GM13977 (cell line): ENCODE results near the gene RAB1B.
"Not testable (repeated sequence)": the region's sequence is repeated elsewhere in the genome, so short reads cannot be mapped to it uniquely, and the experiment has no call there.

Experiments
- DNase-seq: peaks from one replicate; pipeline ENCODE4 v3.0.0; 2012; ENCODE audit warnings: low spot score
- in situ Hi-C: fragments of 300-500 bp; cut with MboI; formaldehyde crosslinking; loops from one replicate; pipeline ENCODE4 v1.12.0; 2022; ENCODE audit warnings: low sequenced_read_pairs, low pct_unique_long_range_greater_than_20kb, mixed read lengths, inconsistent platforms; ENCODE audit not compliant: unreplicated experiment
- TF ChIP-seq, protein P1 (sequence below): IDR thresholded peaks from 2 replicates; pipeline ENCODE4 v1.5.1; 2012; ENCODE audit warnings: mild to moderate bottlenecking, control low read depth; ENCODE audit not compliant: insufficient read depth; ENCODE audit errors: extremely low read depth, missing control alignments

RAB1B gene

DNA sequence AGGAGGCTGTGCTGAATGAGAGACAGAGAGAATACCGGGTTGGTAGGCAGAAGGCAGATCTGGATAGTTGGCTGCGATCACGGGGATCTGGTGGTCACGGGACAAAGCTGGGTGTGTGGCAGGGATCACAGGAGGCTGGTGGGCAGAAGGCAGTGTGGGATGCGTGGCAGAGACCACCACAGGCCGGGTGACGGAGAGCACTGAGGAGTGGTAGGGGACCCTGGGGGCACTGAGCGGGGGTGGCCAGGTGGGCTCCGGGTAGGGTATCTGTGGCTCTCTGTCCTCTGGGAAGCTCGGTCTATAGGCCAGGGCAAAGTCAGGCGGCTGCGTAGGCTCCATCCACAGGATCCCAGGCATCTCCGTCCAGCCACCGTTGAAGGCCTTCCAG lies 47.1 kb downstream of the RAB1B start:
- TF ChIP-seq, protein P1, sequence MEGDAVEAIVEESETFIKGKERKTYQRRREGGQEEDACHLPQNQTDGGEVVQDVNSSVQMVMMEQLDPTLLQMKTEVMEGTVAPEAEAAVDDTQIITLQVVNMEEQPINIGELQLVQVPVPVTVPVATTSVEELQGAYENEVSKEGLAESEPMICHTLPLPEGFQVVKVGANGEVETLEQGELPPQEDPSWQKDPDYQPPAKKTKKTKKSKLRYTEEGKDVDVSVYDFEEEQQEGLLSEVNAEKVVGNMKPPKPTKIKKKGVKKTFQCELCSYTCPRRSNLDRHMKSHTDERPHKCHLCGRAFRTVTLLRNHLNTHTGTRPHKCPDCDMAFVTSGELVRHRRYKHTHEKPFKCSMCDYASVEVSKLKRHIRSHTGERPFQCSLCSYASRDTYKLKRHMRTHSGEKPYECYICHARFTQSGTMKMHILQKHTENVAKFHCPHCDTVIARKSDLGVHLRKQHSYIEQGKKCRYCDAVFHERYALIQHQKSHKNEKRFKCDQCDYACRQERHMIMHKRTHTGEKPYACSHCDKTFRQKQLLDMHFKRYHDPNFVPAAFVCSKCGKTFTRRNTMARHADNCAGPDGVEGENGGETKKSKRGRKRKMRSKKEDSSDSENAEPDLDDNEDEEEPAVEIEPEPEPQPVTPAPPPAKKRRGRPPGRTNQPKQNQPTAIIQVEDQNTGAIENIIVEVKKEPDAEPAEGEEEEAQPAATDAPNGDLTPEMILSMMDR: no peak
- no peak for DNase-seq
- in situ Hi-C loops: no loop called here

DNA sequence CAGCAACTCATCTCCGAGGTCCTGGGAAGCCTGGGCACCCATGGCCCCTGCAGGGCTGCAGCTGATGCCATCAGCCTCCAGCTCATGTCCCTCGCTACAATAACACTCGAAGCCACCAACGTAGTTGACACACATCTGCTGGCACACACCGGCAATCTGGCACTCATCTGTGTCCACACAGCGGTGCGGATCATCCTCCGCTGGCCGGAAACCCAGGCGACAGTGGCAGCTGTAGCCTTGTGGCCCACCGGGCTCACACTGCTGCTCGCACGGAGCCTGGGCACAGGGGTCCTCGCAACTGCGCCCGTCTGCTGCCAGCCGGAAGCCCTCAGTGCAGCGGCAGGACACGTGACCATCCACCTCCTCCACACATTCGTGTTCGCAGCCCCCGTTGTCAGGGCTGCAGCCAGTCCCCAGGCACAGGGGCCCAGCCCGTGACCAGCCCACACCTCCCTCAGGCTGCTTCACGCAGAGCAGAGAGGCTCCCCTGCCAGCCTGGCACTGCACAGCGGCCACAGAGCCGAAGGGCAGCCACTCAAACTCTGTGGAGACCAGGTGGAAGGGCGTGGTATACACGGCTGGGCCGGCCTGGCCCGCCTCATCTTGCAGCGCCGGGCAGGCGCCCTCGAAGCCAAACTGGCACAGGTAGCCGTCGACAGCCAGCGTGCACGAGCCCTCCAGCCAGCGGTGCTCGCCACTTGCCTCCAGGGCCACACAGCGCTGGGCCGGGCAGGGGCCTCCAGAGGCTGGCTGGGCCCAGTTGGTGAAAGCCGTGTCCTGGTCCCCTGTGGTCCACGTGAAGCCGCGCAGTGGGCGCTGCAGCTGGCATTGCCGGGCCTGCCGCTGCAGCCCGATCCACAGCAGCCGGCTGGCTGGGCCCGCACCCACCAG lies 47.7 kb downstream of the RAB1B start:
- no peak for DNase-seq
- TF ChIP-seq, protein P1: no peak
- in situ Hi-C loops: no loop called here

DNA sequence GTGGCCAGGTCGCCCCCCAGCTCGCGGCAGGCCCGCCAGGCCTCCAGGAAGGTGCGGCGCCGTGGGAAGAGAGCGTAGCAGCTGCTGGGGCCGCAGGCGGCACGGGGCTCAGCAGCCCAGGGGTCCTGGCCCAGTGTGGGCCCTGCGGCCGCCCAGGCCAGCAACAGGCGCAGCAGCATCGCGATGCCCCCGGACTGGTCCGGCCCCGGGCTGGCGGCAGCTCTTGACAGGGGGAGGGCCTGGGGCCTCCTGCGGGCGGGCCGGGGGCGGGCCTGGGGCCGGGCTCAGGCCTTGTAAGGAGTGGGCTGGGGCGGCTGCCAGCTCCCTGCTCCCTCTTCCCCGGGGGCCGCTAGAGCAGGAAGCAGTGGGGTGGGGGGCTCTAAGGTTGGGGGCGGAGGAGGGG lies 48.4 kb downstream of the RAB1B start, which contains the start of gene CD248:
TSS of gene CD248 (minus strand) at position 196 of the 403 bp plus-strand sequence. CDS start at position 179, 17 bp downstream.
- in situ Hi-C loops: no loop called here
- DNase-seq: no peak
- TF ChIP-seq, protein P1: no peak

DNA sequence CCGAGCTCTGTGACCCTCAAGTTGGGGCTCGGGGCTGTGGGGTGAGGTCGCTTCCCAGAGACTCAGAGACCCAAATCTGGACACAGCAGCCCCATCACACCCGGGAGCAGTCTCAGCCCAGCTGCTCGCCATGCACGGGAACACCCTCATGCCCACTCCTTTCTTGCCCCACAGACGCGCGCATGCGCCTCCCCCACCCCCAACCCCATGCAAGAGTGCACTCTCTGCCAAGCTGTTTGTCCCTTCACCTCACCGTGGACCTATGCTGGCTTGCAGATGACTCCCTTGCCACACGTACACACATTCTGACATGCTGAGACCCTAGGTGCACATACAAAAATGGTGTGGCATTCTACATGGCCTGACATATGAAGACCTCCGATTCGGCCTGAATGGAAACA lies 48.9 kb downstream of the RAB1B start:
- TF ChIP-seq, protein P1: no peak
- in situ Hi-C loops: no loop called here
- DNase-seq: no peak

DNA sequence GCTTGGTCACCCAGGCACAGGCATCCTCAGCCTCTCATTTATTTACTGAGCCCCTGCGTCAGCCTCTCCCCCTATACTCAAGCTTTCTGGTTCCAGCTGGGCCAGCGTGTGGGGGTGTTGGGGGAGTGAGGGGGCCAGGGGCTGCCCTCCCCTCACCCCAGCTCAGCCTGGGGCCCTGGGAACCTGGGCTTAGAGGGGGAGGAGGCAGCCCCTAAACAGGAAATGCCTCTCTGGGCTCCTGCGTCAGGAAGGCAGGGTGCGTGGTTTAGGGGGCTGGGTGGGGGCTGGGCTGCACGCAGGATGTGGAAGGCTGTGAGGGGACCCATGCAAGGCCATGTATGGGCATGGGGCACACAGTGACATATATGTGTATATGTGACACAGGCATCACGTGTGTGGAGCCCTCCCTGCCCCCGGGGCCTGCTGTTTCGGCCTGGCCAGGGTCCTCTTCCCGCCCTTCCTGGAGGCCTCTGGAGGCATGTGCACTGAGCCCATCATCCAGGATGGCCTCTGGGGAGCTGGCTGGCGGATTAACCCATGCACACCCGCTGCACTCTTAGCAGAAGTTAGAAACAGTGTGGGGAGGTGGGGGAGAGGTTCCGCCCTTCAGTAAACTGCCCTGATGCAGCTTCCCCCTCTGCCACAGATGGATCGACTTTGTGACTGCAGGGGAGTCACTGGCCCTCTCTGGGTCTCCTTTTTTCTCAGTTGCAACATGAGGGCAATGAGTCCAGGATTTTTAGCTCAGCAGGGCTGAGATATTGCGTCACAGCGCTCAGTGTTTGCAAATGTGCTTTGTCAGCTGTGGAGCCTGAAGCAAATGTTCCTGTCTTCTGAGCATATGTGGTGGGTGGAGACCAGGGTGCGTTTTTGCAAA lies 49.5 kb downstream of the RAB1B start:
- DNase-seq: no peak
- in situ Hi-C loops: no loop called here
- TF ChIP-seq, protein P1: no peak

DNA sequence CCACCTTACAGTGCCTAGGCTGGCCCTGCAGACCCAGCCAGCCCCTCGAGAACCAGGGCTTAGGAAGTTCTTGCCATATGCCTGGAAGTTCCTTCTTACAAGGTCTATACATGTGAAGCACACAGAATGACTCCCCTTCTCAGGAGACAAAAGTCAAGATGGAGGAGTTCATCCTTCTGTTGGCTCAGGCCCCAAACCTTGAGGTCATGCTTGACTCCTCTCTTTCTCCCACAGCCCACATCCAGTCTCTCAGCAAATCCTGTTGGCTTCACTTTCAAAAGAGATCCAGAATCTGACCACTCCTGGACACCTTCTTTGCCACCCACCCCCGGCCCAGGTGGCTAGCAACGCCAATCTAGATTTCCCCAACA lies 50.1 kb downstream of the RAB1B start:
- DNase-seq: no peak
- in situ Hi-C loops: no loop called here
- TF ChIP-seq, protein P1: no peak

DNA sequence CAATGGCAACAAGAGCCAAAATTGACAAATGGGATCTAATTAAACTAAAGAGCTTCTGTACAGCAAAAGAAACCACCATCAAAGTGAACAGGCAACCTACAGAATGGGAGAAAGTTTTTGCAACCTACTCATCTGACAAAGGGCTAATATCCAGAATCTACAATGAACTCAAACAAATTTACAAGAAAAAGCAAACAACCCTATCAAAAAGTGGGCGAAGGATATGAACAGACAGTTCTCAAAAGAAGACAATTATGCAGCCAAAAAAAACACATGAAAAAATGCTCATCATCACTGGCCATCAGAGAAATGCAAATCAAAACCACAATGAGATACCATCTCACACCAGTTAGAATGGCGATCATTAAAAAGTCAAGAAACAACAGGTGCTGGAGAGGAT lies 51.9 kb downstream of the RAB1B start:
- in situ Hi-C loops, DNase-seq: not testable (repeated sequence)

DNA sequence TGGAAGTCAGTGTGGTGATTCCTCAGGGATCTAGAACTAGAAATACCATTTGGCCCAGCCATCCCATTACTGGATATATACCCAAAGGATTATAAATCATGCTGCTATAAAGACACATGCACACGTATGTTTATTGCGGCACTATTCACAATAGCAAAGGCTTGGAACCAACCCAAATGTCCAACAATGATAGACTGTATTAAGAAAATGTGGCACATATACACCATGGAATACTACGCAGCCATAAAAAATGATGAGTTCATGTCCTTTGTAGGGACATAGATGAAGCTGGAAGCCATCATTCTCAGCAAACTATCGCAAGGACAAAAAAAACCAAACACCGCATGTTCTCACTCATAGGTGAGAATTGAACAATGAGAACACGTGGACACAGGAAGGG lies 52.3 kb downstream of the RAB1B start:
- in situ Hi-C loops, DNase-seq: not testable (repeated sequence)
